ENCODE results near the gene NMT2.

The NMT2 gene

DNA sequence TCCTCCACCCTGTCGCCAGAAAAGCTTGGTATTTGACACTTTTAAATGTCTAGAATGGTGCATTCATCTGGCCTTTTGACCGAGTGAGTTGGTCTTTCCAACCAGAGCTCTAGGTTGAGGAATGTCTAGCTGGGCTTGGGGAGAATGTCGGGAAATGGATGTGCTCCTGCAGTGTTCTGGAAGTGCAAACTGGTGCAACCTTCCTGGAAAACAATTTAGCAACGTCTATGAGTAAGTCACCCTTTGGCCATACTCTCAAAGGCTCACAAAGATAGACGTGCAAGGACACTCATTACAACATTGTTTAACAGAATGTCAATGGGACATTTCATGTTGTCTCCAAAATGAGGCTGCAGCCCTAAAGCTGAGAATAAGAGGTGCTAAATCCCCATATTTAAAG is 12.2 kb upstream of the NMT2 start:
- DNase-seq = no peak

DNA sequence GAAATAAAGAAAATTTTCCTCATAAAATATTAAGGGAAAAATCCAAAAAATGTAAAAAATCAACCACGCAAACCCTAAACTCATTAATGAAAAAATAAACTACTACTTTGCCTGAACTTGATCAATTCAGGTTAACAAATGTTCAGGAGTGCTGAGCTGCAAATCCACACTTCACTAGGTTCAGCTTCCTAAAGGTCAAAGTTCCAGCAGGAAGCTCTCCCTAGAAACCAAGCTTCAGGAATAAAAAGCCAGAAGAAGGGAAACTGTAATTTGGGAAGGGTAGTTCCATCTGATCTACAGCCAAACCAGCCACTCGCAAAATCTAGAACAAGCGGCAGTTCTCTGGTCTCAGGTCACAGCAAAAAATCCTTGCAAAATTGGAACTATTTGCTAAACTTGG is 7.8 kb upstream of the NMT2 start:
- no peak for DNase-seq

DNA sequence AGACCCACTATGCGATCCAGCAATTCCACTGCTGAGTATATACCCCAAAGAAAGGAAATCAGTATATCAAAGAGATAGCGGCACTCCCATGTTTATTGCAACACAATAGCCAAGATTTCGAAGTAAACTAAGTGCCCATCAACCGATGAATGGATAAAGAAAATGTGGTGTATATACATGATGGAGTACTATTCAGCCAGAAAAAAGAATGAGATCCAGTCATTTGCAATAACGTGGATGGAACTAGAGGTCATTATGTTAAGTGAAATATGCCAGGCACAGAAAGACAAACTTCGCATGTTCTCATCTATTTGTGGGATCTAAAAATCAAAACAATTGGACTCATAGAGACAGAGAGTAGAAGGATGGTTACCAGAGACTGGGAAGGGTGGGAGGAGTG is 7.1 kb upstream of the NMT2 start:
- DNase-seq = no peak

DNA sequence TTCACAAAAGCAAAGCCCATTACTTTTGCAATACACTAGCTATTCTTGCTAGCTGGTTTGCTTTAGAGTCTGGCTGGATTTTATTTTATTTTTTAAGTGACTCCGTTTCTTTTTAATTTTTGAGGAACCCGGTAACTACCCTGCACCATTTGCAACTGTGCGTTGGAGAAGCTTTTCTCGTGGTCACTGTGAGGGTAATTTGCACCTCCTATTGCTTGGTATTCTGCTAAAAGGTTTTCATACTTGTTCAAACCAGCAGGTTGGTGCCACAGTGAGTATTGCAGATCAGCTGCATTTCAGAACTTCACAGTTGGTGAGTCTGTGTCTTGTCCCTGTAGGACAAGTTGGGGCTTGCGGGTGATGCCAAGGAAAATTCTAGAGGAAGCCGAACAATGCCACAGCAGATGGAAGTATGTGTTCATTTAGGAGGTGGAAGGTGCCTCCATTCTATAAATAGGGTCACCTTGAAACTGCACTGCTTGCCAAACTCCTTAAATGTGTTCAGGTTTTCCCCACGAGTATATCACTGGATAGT is 3.9 kb upstream of the NMT2 start:
- no peak for DNase-seq

DNA sequence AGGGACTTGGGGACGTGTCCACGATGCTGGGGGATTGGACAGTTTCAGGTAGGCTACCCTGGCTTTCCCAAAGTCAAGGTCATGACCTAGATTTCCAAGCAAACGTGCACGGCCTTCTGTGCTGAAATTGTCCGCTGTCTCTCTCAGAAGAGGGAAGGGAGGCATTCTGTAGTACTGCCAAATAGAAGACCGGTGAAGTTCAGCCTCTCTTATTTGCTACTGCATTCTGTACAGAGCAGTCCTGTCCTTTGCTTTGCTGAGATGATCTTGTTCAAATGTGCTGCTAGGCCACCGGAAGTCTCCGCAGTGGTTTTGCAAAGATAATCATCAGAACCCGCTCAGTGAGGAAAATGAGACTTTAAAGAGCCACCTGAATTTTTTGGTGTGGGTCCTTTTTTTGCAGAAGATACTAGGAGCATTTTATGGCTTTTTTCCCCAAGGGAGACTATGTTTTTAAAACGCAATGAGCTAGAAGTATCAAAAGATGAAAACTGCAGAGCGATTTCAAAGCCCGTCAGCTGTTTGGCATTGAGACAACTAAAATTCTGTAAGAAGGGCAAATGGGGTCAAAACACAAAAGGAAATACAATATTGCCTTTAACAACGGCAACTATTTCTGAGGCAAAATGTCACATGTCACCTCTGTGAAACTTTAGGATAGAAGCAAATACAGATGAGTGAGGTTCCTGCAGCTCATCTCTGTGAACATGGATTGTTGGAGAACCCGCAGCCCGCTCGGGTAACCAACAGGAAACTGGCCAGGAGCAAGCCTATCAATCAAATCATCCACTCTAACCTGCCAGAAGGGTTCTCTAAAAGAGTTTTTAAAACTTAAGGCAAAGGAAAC is 1.3 kb upstream of the NMT2 start:
- peak; percentile 59 for DNase-seq

DNA sequence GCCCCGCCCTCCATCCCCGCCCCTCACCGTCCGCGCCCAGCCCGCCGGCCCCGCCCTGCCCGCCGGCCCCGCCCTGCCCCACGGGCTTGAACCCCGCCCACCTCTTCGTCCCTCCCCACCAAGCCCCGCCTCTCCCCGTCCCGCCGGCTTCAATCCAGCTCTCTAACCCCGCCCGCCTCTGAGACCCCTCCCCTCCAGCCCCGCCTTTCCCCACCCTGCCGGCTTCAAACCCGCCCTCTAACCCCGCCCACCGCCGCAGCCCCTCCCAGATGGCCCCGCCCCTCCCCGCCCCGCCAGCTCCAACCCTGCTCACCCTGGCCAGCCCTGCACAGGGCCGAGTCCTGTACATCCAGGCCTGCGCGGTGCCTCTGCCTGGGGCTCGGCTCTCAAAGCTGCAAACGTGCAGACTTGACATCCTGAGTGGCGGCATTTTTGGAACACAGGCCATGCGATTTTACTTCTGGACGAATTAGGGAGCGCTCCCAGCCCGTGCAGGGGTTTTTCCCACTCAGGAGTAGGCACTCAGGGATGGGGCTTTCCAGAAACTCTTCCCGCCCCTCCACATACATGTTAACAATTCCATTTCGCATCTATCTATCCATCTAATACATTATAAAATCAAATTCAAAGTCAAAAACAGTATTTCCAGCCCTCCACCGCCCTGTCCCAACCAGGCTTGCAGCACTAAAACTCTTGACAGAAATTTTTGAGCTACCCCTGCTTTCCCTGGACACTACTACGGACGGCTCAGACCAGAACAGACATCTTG is 477 bp upstream of the NMT2 start:
- peak; percentile 97 for DNase-seq

DNA sequence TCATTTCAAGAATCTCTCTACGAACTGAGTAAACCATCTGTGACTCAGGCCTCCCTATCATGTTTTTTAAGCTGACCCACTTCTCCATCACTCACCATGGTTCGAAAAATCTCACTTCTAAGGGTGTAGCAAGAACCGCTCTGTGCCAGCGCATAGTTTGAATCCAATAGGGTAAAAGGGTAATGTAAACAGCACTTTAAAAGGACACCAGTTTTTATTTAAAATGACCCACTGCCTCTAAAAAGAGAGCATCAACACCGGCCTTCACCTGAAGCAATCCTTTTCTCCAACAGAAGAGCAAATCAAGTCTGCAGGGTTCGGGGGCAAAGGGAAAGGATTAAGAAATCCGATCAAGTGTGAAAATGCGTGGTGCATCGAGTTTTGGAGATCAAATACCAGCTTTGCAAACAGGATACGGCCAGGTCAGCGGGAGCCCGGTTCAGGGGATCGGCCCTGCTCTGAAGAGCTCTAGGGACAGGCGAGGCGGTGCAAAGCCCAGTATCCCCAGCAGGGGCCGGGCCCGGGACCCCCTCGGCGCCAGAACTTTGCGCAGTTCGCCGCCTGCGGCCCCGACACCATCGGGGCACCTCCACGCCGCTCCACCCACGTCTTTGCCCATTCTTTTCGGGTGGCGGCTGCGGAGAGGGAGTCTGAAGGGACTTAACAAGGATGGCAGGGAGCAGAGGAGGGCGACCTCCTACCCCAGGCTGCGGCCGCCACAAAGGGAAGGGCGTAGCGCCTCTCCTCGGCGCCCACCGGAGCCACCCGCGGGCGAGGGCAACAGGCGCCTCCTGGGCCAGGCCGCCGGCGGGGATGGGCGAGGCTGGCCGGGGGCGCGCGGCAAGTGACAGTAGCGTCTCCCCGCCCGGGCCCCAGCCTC is 842 bp downstream of the NMT2 start:
- DNase-seq = peak; percentile 76

DNA sequence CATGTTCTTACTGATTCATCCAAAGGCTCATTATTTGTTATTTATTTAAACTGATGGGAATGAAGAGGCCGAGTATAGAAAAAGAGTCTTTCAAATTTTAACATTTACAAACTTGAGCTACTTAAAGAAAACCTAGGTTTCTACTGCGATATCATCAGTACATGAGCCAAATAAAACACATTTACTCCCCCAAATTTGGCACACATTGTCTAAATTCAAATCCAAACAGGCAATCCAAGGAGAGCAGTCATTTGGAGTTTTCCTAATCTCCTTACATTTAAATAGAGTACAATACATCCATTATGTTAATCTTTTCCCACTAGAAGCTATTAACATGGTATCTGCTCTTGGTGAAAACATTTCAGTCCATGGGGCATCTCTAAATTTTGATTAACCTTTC is 2.2 kb downstream of the NMT2 start:
- no peak for DNase-seq

DNA sequence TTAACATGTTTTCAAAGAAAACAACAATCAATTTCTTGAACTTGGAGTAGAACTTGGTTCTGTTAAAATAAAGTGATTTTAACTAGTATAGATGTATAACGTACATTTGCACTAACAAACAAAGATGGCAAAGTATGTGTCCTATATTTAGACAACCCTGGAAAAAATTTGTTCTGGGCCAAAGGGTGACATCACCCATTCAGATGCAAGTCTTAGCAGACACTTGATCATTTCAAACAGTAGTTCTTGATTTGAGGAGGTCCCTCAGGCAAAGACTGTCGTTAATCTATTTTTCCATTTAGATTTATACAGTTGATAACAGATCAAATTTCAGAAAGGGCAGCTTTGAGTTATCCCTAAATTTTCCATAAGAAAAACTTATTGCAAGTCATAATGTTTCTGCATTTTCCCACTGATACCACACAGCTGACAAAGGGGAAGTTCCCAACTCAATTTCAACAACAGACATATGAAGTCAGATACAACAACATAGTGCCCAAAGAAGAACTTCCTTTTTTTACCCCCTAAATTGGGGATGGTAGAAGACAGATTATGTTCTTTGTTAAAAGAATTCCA is 5.2 kb downstream of the NMT2 start:
- DNase-seq = no peak

DNA sequence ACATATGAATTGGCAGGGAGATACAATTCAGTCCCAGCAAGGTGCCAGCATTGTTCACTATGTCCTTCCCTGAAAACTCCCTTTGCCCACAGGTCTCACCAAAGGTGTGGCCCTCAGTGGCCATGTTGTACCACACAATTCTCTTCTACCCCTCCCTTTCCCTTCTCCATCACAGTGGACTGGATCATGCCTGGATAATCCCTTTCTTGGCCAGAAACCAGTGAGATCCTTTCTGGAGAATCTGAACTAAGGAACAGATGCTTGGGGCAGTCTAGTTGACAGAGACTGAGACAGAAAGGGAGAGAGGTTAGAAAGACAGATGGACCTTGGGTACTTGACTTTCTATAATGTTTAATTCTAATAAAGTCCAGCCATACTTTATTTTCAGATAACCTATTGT is 9.5 kb downstream of the NMT2 start:
- DNase-seq = no peak

DNA sequence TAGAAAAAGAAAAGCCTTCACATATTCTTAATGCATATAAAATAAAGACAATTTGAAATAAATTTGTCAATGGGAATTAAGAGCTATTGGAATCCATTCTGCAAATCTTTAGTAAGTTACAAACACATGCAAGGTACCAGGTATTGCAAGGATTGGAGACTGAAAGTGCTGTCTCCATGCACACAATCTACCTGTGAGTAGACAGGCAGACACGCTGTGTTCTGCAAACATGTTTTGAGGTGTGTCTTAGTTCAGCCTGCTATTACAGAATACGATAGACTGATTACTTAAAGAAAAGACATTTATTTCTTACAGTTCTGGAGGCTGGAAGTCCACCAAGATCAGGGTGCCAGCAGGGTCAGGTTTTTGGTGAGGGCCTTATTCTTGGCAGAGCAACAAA is 10.0 kb downstream of the NMT2 start:
- DNase-seq = peak; percentile 22

DNA sequence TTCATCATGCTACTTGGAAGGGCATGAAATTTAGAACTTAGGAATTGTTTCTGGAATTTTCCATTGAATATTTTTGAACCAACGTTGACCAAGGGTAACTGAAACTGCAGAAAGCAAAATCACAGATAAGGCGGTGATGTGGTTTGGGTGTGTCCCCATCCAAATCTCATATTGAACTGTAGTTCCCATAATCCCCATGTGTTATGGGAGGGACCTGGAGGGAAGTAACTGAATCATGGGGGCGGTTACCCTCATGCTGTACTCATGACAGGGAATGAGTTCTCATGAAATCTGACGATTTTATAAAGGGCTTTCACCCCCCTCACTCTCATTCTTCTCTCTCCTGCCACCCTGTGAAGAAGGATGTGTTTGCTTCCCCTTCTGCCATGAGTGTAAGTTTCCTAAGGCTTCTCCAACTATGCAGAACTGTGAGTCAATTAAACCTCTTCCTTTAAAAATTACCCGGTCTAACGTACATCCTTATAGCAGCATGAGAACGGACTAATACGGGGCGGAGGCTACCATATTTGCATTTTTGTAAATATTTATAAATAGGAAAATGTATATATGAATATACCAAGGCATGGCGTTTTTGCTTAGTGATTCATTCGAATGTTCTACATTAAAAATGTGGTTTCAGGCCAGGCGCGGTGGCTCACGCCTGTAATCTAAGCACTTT is 12.4 kb downstream of the NMT2 start:
- no peak for DNase-seq

DNA sequence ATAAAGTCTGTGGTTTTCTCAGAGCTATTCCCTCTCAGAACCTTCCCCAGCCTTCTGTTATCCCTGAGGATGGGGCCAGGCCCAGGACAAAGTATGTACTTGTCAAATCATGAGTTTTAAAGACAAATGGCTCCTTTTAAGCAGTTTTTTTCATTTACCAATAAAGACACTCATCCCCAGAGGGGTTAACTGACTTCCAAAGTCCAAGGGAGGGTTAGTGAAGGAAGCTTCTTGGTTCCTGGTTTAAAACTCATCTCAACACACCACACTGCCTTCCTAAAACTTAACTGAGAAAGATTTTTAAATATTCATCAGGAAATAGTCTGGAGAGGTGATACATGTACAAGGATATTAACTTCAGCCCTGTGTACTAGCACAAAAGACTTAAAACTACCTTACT is 15.9 kb downstream of the NMT2 start:
- DNase-seq = no peak

DNA sequence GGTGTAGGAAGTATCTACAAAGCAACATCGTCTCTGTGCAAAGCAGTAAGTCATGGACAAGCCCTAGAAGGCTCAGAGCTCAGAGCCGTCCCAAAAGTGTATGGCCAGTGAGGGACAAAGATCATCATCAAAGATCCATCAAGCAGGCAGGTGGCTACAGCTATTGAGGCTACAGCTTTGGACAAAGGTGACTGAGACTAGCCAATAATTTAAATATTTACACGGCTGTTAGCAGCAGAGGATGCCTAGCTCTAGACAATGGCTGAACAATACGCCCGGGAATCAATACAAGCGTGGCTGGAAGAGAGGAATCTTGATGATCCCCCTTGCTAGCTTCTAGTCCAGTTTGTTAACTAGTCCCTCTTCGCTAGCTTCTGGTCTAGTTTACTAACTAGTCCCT is 17.9 kb downstream of the NMT2 start:
- DNase-seq = peak; percentile 15

DNA sequence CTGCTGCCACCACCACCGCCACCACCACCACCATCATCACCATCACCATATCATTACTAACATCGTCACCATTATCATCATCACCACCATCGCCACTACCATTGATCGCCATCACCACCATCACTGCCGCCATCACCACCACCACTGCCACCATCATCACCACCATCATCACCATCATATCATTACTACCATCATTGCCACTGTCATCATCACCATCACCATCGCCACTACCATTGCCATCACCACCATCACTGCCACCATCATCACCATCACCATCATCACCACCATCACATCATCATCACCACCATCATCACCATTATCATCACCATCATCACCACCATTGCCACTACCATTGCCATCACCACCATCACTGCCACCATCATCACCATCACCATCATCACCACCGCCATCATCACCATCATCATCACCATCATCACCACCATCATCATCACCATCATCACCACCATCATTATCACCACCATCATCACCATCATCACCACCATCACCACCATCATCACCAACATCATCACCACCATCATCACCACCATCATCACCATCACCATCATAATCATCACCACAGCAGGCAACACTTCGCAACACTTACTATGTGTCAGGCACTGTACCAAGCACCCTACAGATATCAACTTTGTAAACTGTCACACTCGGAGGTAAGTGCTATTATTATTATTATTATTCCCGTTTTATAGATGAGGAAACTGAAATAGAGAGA is 19.3 kb downstream of the NMT2 start:
- peak; percentile 6 for DNase-seq

DNA sequence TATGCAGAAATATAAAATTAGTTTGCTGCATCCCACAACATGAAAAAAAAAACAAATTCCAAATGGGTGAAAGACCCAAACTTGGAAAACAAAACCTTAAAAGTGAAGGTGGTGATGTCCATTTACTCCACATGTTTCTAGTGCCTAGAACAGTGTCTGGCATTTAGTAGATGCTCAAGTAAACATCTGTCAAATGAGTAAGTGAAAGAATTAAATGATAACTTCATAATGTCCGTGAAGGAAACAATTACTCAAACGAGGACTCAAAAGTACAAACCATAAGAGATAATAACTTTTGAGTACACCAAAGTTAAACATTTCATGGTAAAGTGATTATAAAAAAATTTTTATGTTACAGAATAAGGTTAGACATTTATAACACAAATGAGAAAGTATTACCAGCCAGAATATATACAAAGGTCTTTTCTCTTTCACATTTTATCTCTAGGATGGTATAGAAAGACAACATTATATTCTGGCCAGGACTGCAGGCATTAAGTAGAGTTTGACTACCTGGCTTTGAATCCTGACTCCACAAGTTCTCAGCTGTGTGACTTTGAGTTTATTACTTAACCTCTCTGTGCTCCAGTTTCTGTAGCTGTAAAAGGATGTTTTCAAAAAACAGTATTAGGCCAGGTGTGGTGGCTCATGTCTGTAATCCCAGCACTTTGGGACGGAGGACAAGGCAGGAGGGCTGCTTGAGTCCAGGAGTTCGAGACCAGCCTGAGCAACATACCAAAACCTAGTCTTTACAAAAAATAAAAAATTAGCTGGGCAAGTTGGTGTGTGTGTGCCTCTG is 20.7 kb downstream of the NMT2 start:
- DNase-seq = no peak

DNA sequence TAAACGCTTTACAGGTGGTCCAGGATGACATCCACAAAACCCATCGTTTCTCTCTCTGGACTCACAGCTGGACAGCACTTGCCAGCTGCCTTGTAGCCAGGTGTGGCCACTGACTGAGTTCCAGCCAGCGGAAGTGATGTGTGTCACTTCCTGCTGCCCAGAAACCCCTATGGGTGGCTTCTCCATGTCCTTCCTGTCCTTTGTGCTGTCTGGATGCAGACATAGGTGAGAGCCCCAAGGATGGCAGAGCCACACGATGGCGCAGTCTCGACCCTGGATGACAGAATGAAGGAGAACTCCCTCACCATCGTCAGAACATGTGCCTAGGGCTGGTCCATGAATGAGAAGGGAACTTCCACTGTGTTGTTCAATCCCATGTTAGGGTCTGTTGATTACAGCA is 22.1 kb downstream of the NMT2 start:
- peak; percentile 35 for DNase-seq

DNA sequence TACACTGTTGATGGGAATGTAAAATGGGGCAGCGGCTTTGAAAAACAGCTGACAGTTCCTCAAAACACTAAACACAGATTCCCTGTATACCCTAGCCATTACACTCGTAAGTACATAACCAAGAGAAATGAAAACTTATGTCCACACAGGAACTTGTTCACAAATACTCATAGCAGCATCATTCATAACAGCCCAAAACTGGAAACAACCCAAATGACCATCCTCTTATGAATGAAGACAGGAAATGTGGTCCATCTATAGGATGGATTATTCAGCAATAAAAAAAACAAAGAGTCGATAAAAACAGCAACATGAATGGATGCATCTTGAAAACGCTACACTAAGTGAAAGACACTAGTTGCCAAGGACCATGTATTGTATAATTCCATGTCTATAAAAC is 23.7 kb downstream of the NMT2 start:
- no peak for DNase-seq

DNA sequence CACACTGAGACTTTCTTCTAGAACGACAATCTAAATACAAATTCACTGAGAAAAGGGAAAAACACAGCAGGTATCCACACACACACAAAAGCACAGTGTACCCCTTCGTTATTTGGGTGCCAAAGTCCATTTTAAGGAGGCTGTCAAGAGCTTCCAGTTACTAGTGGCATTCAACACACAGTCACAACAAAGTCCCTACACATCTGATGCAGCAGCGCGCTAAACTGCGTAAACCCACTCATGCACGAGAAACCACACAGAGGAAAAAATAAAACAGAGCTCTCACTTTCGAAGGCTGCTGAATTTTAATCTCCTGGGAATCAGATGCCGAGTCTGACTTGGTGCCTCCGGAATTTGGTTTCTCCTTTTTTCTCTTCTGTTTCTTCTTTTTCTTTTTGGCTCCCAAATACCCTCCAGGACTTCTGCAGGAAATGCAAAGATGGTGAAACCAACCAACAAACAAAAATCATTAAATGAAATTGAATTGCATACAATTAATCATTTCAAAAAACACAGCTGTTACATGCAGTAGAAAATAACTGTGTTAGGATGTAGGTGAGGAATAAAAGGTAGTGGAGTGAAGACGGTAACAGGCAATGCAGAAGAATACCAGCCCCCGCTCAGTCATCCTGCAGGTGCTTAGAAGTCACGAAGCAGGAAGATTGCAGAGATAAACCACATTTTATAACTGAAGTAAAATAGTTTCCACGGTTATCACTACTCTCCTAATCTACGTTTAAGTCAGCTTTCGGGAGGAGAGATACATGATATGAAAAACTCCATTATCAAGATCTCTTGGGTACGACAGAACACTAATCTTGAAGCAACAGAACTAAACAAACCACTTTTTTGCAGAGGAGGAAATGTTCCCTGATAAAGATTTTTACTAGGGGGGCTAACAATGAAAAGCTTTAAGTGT is 27.1 kb downstream of the NMT2 start:
- no peak for DNase-seq
